Esophagus squamous epithelium (tissue), 5 donors: ENCODE measurements around the gene ZNF366. TPM values are rescaled to one million over a fixed set of nuclear protein-coding genes. Genes with fewer than 3 reads are reported as not detected.
A peak's percentile ranks its signal among the peaks of the same experiment; 100 is the strongest.

Experiments
- DNase-seq: peaks from one replicate; lab custom pipeline; 2025; lab: John Stamatoyannopoulos, UW
- H3K27ac ChIP-seq, 4 donors: fragments of 200-600 bp; sonication (generic); one replicate each; pipeline ENCODE4 v1.5.1; 2016 to 2019; ENCODE audit warnings: mild to moderate bottlenecking in 1 of 4
- H3K27me3 ChIP-seq, 4 donors: fragments of 200-600 bp; sonication (generic); 1 replicate in 3 of 4; 2 replicates in 1 of 4; pipeline versions ENCODE4 v1.5.1 to v1.6.0; 2017 to 2021; ENCODE audit warnings: antibody characterized with exemption in 1 of 4
- H3K36me3 ChIP-seq, 3 donors: fragments of 200-600 bp; sonication (generic); one replicate each; pipeline ENCODE4 v1.5.1; 2016 to 2019
- H3K4me1 ChIP-seq, 3 donors: fragments of 200-600 bp; sonication (generic); one replicate each; pipeline ENCODE4 v1.5.1; 2017 to 2019
- H3K4me3 ChIP-seq, 4 donors: fragments of 200-600 bp; sonication (generic); 1 replicate in 3 of 4; 2 replicates in 1 of 4; pipeline ENCODE4 v1.5.1; 2016 to 2019; ENCODE audit warnings: mild to moderate bottlenecking in 2 of 4, moderate library complexity in 1 of 4
- H3K9me3 ChIP-seq, 3 donors: fragments of 200-600 bp; sonication (generic); one replicate each; pipeline ENCODE4 v1.5.1; 2016 to 2019
- CTCF ChIP-seq, 6 experiments: fragments of 450-650 bp in 4 of 6; fragments of 200-600 bp in 2 of 6; sonication (generic) in 2 of 6; IDR thresholded peaks; one replicate each; pipeline ENCODE4 v1.5.1; 2016 to 2019; ENCODE audit warnings: antibody characterized with exemption in 6 of 6, mild to moderate bottlenecking in 4 of 6, moderate library complexity in 4 of 6
- POLR2A ChIP-seq, 4 donors: fragments of 450-650 bp; IDR thresholded peaks; one replicate each; pipeline ENCODE4 v1.6.1; 2017; ENCODE audit warnings: antibody characterized with exemption in 4 of 4, mild to moderate bottlenecking in 4 of 4, moderate library complexity in 3 of 4
- WGBS, 2 donors: methylation state at CpG; one replicate each; pipeline ENCODE4 v1.1.5; 2018; 5-methylcytosine and 5-hydroxymethylcytosine counted together
- intact Hi-C: fragments of 100-400 bp; cut with DNase I; formaldehyde crosslinking; loops from one replicate; pipeline ENCODE4 v1.15.0; 2022
- total RNA-seq, 4 donors: library from RNA; depleted of rRNA; stranded (reverse); fragments of >200 nt; gene quantifications; one replicate each; pipeline ENCODE4 v1.1.0, GENCODE V29; 2016
- donor health status: DM: yes; HTN: yes; CAD: no.

ZNF366 gene
- total RNA-seq, 4 donors from 2014 or later, result 0.48 to 2.9 (median 1.4) TPM

- peaks cover 5 to 36% (median 28%) of the 10 kb centered on the region in 3 donors for H3K4me1 ChIP-seq
- H3K4me3 ChIP-seq, result no peak overlapping the region
- intact Hi-C loops, result no loop called here
- no peak for DNase-seq
- peaks cover 0 to 6% (median 0%) of the 10 kb centered on the region in 4 donors for H3K27me3 ChIP-seq
- TF ChIP-seq POLR2A (IDR thresholded peaks at IDR 0.05) (no peak), CTCF (IDR thresholded peaks at IDR 0.05) (no peak)
- H3K36me3 ChIP-seq, result no peaks in the 10 kb centered on the region
- peak overlapping the region in 2 of 4 donors; percentile 50 to 53 for H3K27ac ChIP-seq
- 33 to 73% methylated on average over 1 of the region's 1 CpG for WGBS, 2 donors
- H3K9me3 ChIP-seq, result no peaks in the 10 kb centered on the region
Measured at GRCh38 chr5:72428669-72429068, 78.5 kb downstream of the ZNF366 start.

DNA sequence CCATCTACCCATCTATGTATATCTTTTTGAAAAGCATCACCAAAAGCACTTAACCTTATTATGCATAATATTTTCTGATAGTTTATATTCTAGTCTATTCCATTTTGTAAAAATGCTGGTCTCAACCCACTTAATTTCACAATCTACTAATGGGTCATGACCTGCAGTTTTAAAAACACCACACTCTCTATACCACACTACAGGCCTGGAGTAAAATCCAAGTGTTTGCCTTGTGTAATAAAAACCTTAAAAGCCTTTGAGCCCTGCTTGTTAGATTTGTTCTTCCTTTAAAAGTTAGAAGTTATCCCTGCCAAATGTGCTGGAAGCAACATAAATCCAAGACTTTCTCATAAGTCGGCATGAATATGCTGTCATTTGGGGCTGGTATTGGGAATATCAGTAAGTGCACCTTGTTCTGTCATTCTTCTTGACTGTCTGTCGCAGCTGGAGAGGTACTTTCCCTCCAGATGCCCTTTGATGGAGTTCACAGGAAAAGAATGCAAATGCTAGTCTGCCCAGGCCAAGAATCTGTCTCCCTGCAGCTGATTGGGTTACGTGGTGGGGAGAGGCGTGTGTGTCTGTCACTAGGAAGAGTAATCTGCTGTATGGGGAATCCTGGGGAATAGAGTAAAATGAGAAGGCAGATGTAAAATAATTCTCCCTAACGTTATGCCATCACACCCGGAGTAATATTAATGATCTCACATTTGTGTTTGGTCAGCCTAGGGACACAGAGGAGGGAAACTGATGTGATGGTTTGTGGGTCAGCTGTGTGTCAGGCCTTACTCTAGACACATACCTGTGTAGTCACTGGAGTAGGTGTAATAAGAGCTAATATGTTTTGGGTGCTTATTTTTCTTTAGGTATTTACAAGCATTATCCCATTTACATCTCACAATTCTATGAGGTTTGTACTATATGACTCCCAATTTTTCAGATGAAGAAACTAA, 79.4 kb downstream of the ZNF366 start:
- Histone ChIP-seq H3K4me1 (peaks cover 0 to 27% (median 19%) of the 10 kb centered on the region in 3 donors), H3K27ac (peak overlapping the region; percentile 20 to 53 (median 46)), H3K9me3 (no peaks in the 10 kb centered on the region), H3K36me3 (no peaks in the 10 kb centered on the region), H3K4me3 (no peak overlapping the region), H3K27me3 (peaks cover 0 to 6% (median 0%) of the 10 kb centered on the region in 4 donors)
- intact Hi-C loops, result no loop called here
- no peak for DNase-seq
- TF ChIP-seq CTCF (IDR thresholded peaks at IDR 0.05), result no peak
- 27 to 34% methylated on average over 6 of the region's 6 CpGs for WGBS, 2 donors

DNA sequence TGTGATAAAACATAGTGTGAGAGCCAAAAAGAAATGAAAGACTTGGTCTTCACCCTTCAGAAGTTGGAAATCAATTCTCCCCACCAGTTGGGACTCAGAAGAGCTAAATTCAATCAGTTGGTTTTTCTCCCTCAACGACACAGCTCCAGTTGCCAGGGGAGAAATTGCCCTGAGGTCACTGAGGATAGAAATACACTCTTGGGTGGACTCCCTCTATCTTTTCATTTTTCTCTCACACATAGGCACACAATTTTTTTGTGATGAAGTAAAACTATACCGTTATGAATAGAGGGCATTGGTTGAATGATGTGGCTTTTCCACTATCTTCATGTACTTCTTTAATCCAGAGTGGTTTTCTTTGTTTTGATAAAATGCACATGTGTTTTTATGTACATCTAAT, 80.2 kb downstream of the ZNF366 start:
- no peak overlapping the region for H3K4me3 ChIP-seq
- no peak for DNase-seq
- H3K27ac ChIP-seq, result no peak overlapping the region
- WGBS, 2 donors, result 39 to 49% methylated on average over 2 of the region's 2 CpGs
- intact Hi-C loops, result no loop called here
- H3K9me3 ChIP-seq, result no peaks in the 10 kb centered on the region
- peaks cover 0 to 20% (median 12%) of the 10 kb centered on the region in 3 donors for H3K4me1 ChIP-seq
- TF ChIP-seq CTCF (IDR thresholded peaks at IDR 0.05), result no peak
- TF ChIP-seq POLR2A (IDR thresholded peaks at IDR 0.05), result no peak
- H3K27me3 ChIP-seq, result peaks cover 0 to 6% (median 0%) of the 10 kb centered on the region in 4 donors
- no peaks in the 10 kb centered on the region for H3K36me3 ChIP-seq

- TF ChIP-seq POLR2A (IDR thresholded peaks at IDR 0.05) (no peak), CTCF (IDR thresholded peaks at IDR 0.05) (no peak)
- no peak for DNase-seq
- no peak overlapping the region for H3K4me3 ChIP-seq
- intact Hi-C loops, result no loop called here
- H3K36me3 ChIP-seq, result no peaks in the 10 kb centered on the region
- H3K27ac ChIP-seq, result no peak overlapping the region
- H3K27me3 ChIP-seq, result peaks cover 0 to 6% (median 0%) of the 10 kb centered on the region in 4 donors
- H3K4me1 ChIP-seq, result peaks cover 0 to 20% (median 12%) of the 10 kb centered on the region in 3 donors
- no peaks in the 10 kb centered on the region for H3K9me3 ChIP-seq
Measured at GRCh38 chr5:72426019-72426418, 81.2 kb downstream of the ZNF366 start.

- Histone ChIP-seq H3K27ac (no peak overlapping the region), H3K27me3 (no peaks in the 10 kb centered on the region), H3K4me1 (no peaks in the 10 kb centered on the region), H3K4me3 (no peak overlapping the region), H3K36me3 (no peaks in the 10 kb centered on the region), H3K9me3 (no peaks in the 10 kb centered on the region)
- 87 to 95% methylated on average over 9 of the region's 9 CpGs for WGBS, 2 donors
- intact Hi-C loops, result no loop called here
- no peak for DNase-seq
- no peak for TF ChIP-seq POLR2A (IDR thresholded peaks at IDR 0.05)
- no peak for TF ChIP-seq CTCF (IDR thresholded peaks at IDR 0.05)
Measured at GRCh38 chr5:72418271-72418670, 88.9 kb downstream of the ZNF366 start.
